GM23338 (cell line): ENCODE results near the gene XCL2. TPM values are rescaled to one million over a fixed set of nuclear protein-coding genes. Genes with fewer than 3 reads are reported as not detected.

ENCODE experiments used
- ATAC-seq: fragments of 200-7000 bp; cut with Tn5 transposase; 3 replicates; pipeline ENCODE4 v1.9.1; 2020
- DNase-seq: peaks from one replicate; pipeline ENCODE4 v3.0.0-alpha.2; 2015; ENCODE audit warnings: low spot score
- H2AFZ ChIP-seq: fragments of 200-600 bp; sonication (generic); 2 replicates; pipeline ENCODE4 v1.8.0; 2016; ENCODE audit warnings: antibody characterized with exemption, mild to moderate bottlenecking, moderate library complexity
- H3F3A ChIP-seq: fragments of 200-600 bp; sonication (generic); replicated peaks from 2 replicates; pipeline ENCODE4 v1.8.0; 2017; ENCODE audit warnings: antibody characterized with exemption, mixed run types, low read depth
- H3K27ac ChIP-seq: fragments of 200-600 bp; sonication (generic); 2 replicates; pipeline ENCODE4 v1.6.1; 2016; ENCODE audit warnings: low read depth
- H3K27me3 ChIP-seq: fragments of 200-600 bp; sonication (generic); 2 replicates; pipeline ENCODE4 v1.8.0; 2016; ENCODE audit warnings: mild to moderate bottlenecking, mixed run types, moderate library complexity; ENCODE audit not compliant: insufficient read depth
- H3K36me3 ChIP-seq: fragments of 200-600 bp; sonication (generic); 2 replicates; pipeline ENCODE4 v1.8.0; 2016; ENCODE audit warnings: mild to moderate bottlenecking; ENCODE audit not compliant: insufficient read depth
- H3K4me1 ChIP-seq: fragments of 200-600 bp; sonication (generic); 2 replicates; pipeline ENCODE4 v1.8.0; 2016; ENCODE audit warnings: mild to moderate bottlenecking, moderate library complexity; ENCODE audit not compliant: insufficient read depth
- H3K4me2 ChIP-seq: fragments of 200-600 bp; sonication (generic); 2 replicates; pipeline ENCODE4 v1.7.1; 2017; ENCODE audit warnings: mixed run types
- H3K4me3 ChIP-seq: fragments of 200-600 bp; sonication (generic); 2 replicates; pipeline ENCODE4 v1.6.1; 2016; ENCODE audit warnings: mixed run types
- H3K79me2 ChIP-seq: fragments of 200-600 bp; sonication (generic); replicated peaks from 2 replicates; pipeline ENCODE4 v1.8.0; 2017; ENCODE audit warnings: mild to moderate bottlenecking; ENCODE audit not compliant: insufficient read depth
- H3K9me2 ChIP-seq: fragments of 200-600 bp; sonication (generic); 2 replicates; pipeline ENCODE4 v1.8.0; 2017; ENCODE audit not compliant: insufficient read depth
- H4K20me1 ChIP-seq: fragments of 200-600 bp; sonication (generic); replicated peaks from 2 replicates; pipeline ENCODE4 v1.8.0; 2017; ENCODE audit warnings: mild to moderate bottlenecking; ENCODE audit not compliant: insufficient read depth
- H3K27ac Mint-ChIP-seq: 2 replicates; pipeline ENCODE4 v1.8.0; 2020; ENCODE audit warnings: inconsistent platforms, mild to moderate bottlenecking, moderate library complexity, mixed read lengths
- H3K27me3 Mint-ChIP-seq: 3 replicates; pipeline ENCODE4 v1.8.0; 2022; ENCODE audit warnings: low read depth, mild to moderate bottlenecking, moderate library complexity, mixed read lengths, inconsistent platforms; ENCODE audit not compliant: insufficient read depth, poor library complexity
- H3K36me3 Mint-ChIP-seq: 3 replicates; pipeline ENCODE4 v1.8.0; 2021; ENCODE audit warnings: low read depth, mild to moderate bottlenecking, inconsistent platforms, moderate library complexity, mixed read lengths
- H3K4me1 Mint-ChIP-seq: 3 replicates; pipeline ENCODE4 v1.8.0; 2020; ENCODE audit warnings: mild to moderate bottlenecking, inconsistent platforms, mixed read lengths
- H3K4me3 Mint-ChIP-seq: 3 replicates; pipeline ENCODE4 v1.8.0; 2021; ENCODE audit warnings: moderate library complexity, mild to moderate bottlenecking, inconsistent platforms, mixed read lengths
- H3K9me3 Mint-ChIP-seq: 3 replicates; pipeline ENCODE4 v1.8.0; 2020; ENCODE audit warnings: moderate library complexity, mild to moderate bottlenecking, inconsistent platforms, mixed read lengths
- EZH2phosphoT487 ChIP-seq: fragments of 200-600 bp; sonication (generic); IDR thresholded peaks from one replicate; pipeline ENCODE4 v1.8.1; 2018; ENCODE audit warnings: antibody characterized with exemption; ENCODE audit not compliant: unreplicated experiment
- NANOG ChIP-seq: IDR thresholded peaks from 2 replicates; pipeline ENCODE4 v1.6.1; 2016; ENCODE audit warnings: antibody characterized with exemption, borderline replicate concordance
- ZNF114 ChIP-seq: fragments of 250-450 bp; sonication (Bioruptor Pico); IDR thresholded peaks from 2 replicates; pipeline ENCODE4 v1.5.0; 2020; ENCODE audit warnings: mild to moderate bottlenecking, moderate library complexity
- ZNF331 ChIP-seq: fragments of 250-450 bp; sonication (Bioruptor Pico); IDR thresholded peaks from 2 replicates; pipeline ENCODE4 v1.5.0; 2020; ENCODE audit warnings: low read depth, mild to moderate bottlenecking, moderate library complexity
- polyA plus RNA-seq: library from polyadenylated mRNA; unstranded; fragments of >200 nt; fragmentation: Nextera tagmentation; extraction: Ambion mirVana; gene quantifications from 2 replicates; pipeline ENCODE4 v1.2.1, GENCODE V29; 2016
- total RNA-seq: library from RNA; depleted of rRNA; stranded (reverse); fragments of >200 nt; shearing (Covaris generic); gene quantifications from 2 replicates; pipeline ENCODE4 v1.2.3, GENCODE V29; 2014
- TF ChIP-seq, protein P1 (sequence below): IDR thresholded peaks from 2 replicates; pipeline ENCODE4 v1.6.1; 2016; ENCODE audit warnings: antibody characterized with exemption
- TF ChIP-seq, protein P2 (sequence below): fragments of 250-450 bp; sonication (Bioruptor Pico); IDR thresholded peaks from 2 replicates; pipeline ENCODE4 v1.5.0; 2020; ENCODE audit warnings: mild to moderate bottlenecking, moderate library complexity
- TF ChIP-seq, protein P3 (sequence below), 2 experiments: fragments of 200-600 bp in 1 of 2; sonication (generic) in 1 of 2; conservative IDR thresholded peaks; 2 replicates each; pipeline versions ENCODE4 v1.5.1 to v1.6.1; 2016 to 2017; ENCODE audit warnings: antibody characterized with exemption in 2 of 2, low read depth in 2 of 2, mild to moderate bottlenecking in 2 of 2, moderate library complexity in 1 of 2

Gene XCL2
- total and polyA plus RNA-seq, 2 experiments from 2014 or later = not detected

DNA sequence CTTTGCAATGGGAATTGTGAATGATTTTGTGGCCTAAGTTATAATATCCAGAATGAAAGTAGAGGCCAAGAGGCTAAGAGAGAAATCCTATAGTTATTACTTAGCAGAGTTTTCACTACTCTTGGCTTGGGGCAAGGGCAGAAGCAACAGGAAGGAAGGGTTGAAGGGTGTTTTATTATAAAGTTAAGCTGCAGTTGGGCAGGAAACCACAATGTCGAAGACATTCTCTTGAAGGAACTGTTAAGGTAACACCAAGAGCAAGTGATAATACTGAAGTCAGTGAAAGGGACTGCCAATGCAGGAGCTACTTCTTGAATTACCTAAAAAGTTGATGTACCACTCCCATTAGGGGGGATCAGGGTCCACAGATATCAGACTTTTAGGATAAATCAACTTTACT, 8.3 kb downstream of the XCL2 start:
- H3K27ac Mint-ChIP-seq = no peak overlapping the region
- H2AFZ ChIP-seq = no peak overlapping the region
- TF ChIP-seq ZNF331 (CRISPR knock-in tag) (no peak), EZH2phosphoT487 (no peak), ZNF114 (CRISPR knock-in tag) (no peak), NANOG (no peak)
- TF ChIP-seq, protein P1, sequence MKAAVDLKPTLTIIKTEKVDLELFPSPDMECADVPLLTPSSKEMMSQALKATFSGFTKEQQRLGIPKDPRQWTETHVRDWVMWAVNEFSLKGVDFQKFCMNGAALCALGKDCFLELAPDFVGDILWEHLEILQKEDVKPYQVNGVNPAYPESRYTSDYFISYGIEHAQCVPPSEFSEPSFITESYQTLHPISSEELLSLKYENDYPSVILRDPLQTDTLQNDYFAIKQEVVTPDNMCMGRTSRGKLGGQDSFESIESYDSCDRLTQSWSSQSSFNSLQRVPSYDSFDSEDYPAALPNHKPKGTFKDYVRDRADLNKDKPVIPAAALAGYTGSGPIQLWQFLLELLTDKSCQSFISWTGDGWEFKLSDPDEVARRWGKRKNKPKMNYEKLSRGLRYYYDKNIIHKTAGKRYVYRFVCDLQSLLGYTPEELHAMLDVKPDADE = no peak
- TF ChIP-seq, protein P2, sequence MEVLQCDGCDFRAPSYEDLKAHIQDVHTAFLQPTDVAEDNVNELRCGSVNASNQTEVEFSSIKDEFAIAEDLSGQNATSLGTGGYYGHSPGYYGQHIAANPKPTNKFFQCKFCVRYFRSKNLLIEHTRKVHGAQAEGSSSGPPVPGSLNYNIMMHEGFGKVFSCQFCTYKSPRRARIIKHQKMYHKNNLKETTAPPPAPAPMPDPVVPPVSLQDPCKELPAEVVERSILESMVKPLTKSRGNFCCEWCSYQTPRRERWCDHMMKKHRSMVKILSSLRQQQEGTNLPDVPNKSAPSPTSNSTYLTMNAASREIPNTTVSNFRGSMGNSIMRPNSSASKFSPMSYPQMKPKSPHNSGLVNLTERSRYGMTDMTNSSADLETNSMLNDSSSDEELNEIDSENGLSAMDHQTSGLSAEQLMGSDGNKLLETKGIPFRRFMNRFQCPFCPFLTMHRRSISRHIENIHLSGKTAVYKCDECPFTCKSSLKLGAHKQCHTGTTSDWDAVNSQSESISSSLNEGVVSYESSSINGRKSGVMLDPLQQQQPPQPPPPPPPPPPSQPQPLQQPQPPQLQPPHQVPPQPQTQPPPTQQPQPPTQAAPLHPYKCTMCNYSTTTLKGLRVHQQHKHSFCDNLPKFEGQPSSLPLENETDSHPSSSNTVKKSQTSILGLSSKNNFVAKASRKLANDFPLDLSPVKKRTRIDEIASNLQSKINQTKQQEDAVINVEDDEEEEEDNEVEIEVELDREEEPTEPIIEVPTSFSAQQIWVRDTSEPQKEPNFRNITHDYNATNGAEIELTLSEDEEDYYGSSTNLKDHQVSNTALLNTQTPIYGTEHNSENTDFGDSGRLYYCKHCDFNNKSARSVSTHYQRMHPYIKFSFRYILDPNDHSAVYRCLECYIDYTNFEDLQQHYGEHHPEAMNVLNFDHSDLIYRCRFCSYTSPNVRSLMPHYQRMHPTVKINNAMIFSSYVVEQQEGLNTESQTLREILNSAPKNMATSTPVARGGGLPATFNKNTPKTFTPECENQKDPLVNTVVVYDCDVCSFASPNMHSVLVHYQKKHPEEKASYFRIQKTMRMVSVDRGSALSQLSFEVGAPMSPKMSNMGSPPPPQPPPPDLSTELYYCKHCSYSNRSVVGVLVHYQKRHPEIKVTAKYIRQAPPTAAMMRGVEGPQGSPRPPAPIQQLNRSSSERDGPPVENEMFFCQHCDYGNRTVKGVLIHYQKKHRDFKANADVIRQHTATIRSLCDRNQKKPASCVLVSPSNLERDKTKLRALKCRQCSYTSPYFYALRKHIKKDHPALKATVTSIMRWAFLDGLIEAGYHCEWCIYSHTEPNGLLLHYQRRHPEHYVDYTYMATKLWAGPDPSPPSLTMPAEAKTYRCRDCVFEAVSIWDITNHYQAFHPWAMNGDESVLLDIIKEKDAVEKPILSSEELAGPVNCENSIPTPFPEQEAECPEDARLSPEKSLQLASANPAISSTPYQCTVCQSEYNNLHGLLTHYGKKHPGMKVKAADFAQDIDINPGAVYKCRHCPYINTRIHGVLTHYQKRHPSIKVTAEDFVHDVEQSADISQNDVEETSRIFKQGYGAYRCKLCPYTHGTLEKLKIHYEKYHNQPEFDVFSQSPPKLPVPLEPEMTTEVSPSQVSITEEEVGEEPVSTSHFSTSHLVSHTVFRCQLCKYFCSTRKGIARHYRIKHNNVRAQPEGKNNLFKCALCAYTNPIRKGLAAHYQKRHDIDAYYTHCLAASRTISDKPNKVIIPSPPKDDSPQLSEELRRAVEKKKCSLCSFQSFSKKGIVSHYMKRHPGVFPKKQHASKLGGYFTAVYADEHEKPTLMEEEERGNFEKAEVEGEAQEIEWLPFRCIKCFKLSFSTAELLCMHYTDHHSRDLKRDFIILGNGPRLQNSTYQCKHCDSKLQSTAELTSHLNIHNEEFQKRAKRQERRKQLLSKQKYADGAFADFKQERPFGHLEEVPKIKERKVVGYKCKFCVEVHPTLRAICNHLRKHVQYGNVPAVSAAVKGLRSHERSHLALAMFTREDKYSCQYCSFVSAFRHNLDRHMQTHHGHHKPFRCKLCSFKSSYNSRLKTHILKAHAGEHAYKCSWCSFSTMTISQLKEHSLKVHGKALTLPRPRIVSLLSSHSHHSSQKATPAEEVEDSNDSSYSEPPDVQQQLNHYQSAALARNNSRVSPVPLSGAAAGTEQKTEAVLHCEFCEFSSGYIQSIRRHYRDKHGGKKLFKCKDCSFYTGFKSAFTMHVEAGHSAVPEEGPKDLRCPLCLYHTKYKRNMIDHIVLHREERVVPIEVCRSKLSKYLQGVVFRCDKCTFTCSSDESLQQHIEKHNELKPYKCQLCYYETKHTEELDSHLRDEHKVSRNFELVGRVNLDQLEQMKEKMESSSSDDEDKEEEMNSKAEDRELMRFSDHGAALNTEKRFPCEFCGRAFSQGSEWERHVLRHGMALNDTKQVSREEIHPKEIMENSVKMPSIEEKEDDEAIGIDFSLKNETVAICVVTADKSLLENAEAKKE (CRISPR knock-in tag) = no peak
- TF ChIP-seq, protein P3, sequence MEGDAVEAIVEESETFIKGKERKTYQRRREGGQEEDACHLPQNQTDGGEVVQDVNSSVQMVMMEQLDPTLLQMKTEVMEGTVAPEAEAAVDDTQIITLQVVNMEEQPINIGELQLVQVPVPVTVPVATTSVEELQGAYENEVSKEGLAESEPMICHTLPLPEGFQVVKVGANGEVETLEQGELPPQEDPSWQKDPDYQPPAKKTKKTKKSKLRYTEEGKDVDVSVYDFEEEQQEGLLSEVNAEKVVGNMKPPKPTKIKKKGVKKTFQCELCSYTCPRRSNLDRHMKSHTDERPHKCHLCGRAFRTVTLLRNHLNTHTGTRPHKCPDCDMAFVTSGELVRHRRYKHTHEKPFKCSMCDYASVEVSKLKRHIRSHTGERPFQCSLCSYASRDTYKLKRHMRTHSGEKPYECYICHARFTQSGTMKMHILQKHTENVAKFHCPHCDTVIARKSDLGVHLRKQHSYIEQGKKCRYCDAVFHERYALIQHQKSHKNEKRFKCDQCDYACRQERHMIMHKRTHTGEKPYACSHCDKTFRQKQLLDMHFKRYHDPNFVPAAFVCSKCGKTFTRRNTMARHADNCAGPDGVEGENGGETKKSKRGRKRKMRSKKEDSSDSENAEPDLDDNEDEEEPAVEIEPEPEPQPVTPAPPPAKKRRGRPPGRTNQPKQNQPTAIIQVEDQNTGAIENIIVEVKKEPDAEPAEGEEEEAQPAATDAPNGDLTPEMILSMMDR (conservative IDR thresholded peaks at IDR 0.05; ENCODE audit: low read depth in 2 of 2) = no peak
- no peaks in the 10 kb centered on the region for H3K9me2 ChIP-seq
- no peak overlapping the region for H3K4me3 ChIP-seq
- H3K27ac ChIP-seq = no peak overlapping the region
- no peaks in the 10 kb centered on the region for H3K79me2 ChIP-seq
- no peaks in the 10 kb centered on the region for H3K4me1 ChIP-seq
- no peak for ATAC-seq
- H3K36me3 ChIP-seq = no peaks in the 10 kb centered on the region
- no peaks in the 10 kb centered on the region for H3K36me3 Mint-ChIP-seq
- no peaks in the 10 kb centered on the region for H3K27me3 ChIP-seq
- no peaks in the 10 kb centered on the region for H3K27me3 Mint-ChIP-seq
- no peak overlapping the region for H3K4me2 ChIP-seq
- H3K9me3 Mint-ChIP-seq = no peaks in the 10 kb centered on the region
- DNase-seq = no peak
- no peaks in the 10 kb centered on the region for H4K20me1 ChIP-seq
- no peaks in the 10 kb centered on the region for H3F3A ChIP-seq
- H3K4me1 Mint-ChIP-seq = no peaks in the 10 kb centered on the region
- H3K4me3 Mint-ChIP-seq = no peak overlapping the region
